SJSA1 (cell line): ENCODE data around the gene HNF4A. TPM values are rescaled to one million over a fixed set of nuclear protein-coding genes. Genes with fewer than 3 reads are reported as not detected.
"Not testable (repeated sequence)": the region's sequence is repeated elsewhere in the genome, so short reads cannot be mapped to it uniquely, and the experiment has no call there.

Experiments
- DNase-seq, 2 experiments: peaks; one replicate each; pipeline ENCODE4 v3.0.0-alpha.2; 2015 to 2020; ENCODE audit warnings: low spot score in 2 of 2, low read depth in 1 of 2
- H3K27ac ChIP-seq: fragments of 250-450 bp; sonication (Bioruptor Pico); 2 replicates; pipeline ENCODE4 v1.5.1; 2020; ENCODE audit warnings: mild to moderate bottlenecking, moderate library complexity
- H3K27me3 ChIP-seq: fragments of 250-450 bp; sonication (Bioruptor Pico); replicated peaks from 2 replicates; pipeline ENCODE4 v1.5.1; 2020; ENCODE audit warnings: mild to moderate bottlenecking, moderate library complexity
- H3K36me3 ChIP-seq: fragments of 250-450 bp; sonication (Bioruptor Pico); 2 replicates; pipeline ENCODE4 v1.5.1; 2020; ENCODE audit warnings: mild to moderate bottlenecking
- H3K4me1 ChIP-seq: fragments of 250-450 bp; sonication (Bioruptor Pico); replicated peaks from 2 replicates; pipeline ENCODE4 v1.6.1; 2021; ENCODE audit warnings: mild to moderate bottlenecking
- H3K4me3 ChIP-seq: fragments of 250-450 bp; sonication (Bioruptor Pico); 2 replicates; pipeline ENCODE4 v1.5.1; 2020; ENCODE audit warnings: mild to moderate bottlenecking
- H3K9me3 ChIP-seq: fragments of 250-450 bp; sonication (Bioruptor Pico); replicated peaks from 2 replicates; pipeline ENCODE4 v1.5.1; 2020; ENCODE audit warnings: mild to moderate bottlenecking
- total RNA-seq: library from RNA; depleted of rRNA; stranded (reverse); fragments of >200 nt; shearing (Covaris generic); gene quantifications from 2 replicates; pipeline ENCODE4 v1.2.3, GENCODE V29; 2014; rRNA removed

The HNF4A gene
- not detected in 2 replicates for total RNA-seq

DNA sequence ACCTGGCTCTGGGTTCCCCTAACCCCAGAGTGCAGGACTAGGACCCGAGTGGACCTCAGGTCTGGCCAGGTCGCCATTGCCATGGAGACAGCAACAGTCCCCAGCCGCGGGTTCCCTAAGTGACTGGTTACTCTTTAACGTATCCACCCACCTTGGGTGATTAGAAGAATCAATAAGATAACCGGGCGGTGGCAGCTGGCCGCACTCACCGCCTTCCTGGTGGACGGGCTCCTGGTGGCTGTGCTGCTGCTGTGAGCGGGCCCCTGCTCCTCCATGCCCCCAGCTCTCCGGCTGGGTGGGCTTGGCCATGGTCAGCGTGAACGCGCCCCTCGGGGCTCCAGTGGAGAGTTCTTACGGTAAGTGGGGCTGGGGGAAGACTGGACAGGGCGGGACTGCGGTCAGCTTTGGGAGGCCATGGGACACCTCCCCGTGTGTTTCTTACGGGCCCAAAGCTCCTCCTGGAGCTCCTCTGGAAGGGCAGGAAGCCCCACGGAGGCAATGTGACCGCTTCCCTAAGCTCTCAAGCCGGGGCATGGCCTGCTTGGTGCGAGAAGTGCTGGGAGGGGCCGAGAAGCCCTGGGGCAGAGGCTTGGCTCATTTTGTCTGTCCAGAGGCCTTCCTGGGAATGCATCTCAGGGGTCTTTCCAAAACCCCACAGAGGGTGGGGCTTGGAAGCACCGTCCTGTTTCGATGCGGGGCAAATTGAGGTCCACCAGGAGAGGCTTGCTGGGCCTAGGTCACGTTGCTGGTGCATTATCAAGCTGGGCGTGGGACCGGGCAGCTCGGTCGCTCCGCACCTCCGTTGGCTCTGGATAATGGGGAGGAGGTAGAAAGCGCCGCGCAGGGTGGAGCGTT is at the start of gene HNF4A:
HNF4A (plus strand) TSS at position 202 of the 855 bp plus-strand sequence; CDS start at position 308, 106 bp downstream.
- H3K36me3 ChIP-seq: no peaks in the 10 kb centered on the region
- peaks cover 4% of the 10 kb centered on the region; the same call in 1 of the 2 replicates for H3K27me3 ChIP-seq
- no peaks in the 10 kb centered on the region for H3K4me1 ChIP-seq
- H3K27ac ChIP-seq: no peak within 1 kb of the TSS
- DNase-seq: no peak
- H3K9me3 ChIP-seq: no peaks in the 10 kb centered on the region
- H3K4me3 ChIP-seq: no peak within 1 kb of the TSS

DNA sequence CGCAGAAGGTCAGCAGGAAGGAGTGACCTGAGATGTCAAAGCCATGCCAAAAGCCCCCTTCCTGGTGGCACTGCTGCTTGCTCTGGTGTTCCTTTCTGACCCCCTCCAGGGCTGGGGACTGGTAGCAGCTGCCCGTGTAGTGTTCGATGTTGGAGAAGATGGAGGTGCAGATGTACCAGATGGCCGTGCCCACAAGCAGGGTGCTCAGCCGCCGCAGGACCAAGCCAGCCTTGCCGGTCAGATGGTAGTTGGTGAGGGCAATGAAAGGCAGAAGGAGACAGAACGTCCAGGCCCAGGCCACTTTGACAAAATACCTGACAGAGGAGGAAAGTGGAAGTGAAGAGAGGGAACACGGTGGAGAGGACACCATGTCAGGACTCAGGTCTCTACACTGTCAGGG is 48.6 kb upstream of the HNF4A start:
- no peak overlapping the region for H3K4me3 ChIP-seq
- H3K4me1 ChIP-seq: peaks cover 10% of the 10 kb centered on the region
- no peaks in the 10 kb centered on the region for H3K27me3 ChIP-seq
- H3K36me3 ChIP-seq: peaks cover 4% of the 10 kb centered on the region
- no peaks in the 10 kb centered on the region for H3K9me3 ChIP-seq
- no peak for DNase-seq
- no peak overlapping the region for H3K27ac ChIP-seq

DNA sequence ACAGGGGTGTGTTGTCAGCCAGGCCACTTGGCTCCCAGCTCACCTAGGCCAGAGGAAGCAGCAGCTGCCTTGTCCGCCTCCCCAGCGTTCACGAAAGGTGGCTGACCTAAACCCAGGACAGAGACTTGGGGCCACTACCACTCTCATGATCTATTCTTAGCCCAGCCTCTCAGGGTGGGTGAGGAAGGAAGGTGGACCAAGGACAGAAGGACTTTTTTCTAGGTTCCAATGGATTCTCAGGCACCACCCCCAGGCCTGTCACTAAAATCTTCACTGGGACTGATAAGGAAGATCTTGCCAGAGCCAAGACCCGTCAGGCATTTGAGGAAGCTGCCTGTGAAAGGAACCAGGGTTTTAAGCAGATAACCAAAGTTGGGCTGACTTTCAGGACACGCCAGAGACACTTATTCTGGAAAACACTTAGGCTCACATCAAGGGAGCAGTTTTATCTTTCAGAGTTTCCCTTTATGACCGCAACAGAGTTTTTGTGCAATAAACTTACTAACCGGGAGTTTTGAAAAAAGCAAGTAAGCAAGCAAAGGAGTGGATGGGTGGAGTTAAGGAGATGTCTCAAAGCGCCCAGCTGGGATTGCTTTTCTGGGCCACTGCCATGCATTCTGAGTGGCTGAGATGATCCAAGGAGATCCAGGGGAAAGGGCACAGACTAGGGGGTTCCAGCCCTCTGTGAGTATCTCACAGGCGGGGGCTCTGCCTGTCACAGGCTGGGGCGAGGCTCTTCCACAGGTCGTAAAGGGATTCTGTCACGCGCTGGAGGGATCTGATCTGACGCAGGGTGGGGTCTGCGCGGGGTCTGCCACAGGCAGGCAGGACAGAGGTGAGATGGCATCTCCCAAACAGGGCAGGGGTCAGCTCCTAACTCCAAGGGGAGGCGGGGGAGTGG is 45.5 kb upstream of the HNF4A start:
- no peak overlapping the region for H3K27ac ChIP-seq
- H3K4me1 ChIP-seq: peaks cover 10% of the 10 kb centered on the region
- H3K9me3 ChIP-seq: no peaks in the 10 kb centered on the region
- H3K4me3 ChIP-seq: peak overlapping the region; percentile 78
- DNase-seq: peak in 1 of 2 experiments; percentile 22
- H3K36me3 ChIP-seq: peaks cover 4% of the 10 kb centered on the region
- no peaks in the 10 kb centered on the region for H3K27me3 ChIP-seq

GRCh38 chr20:44310664-44311639 is 44.5 kb upstream of the HNF4A start, which contains the start of gene FITM2:
TSS of gene FITM2 (minus strand) at chr20:44311202. CDS start at chr20:44311148, 54 bp downstream.
- peaks cover 4% of the 10 kb centered on the region for H3K36me3 ChIP-seq
- H3K9me3 ChIP-seq: no peaks in the 10 kb centered on the region
- no peaks in the 10 kb centered on the region for H3K27me3 ChIP-seq
- peak within 1 kb of the TSS; percentile 78 for H3K4me3 ChIP-seq
- no peak within 1 kb of the TSS for H3K27ac ChIP-seq
- peaks cover 10% of the 10 kb centered on the region for H3K4me1 ChIP-seq
- DNase-seq: peak; percentile 95 to 99

GRCh38 chr20:44314870-44315269 is 40.6 kb upstream of the HNF4A start:
- no peak for DNase-seq
- no peaks in the 10 kb centered on the region for H3K27me3 ChIP-seq
- H3K27ac ChIP-seq: no peak overlapping the region
- H3K4me1 ChIP-seq: peaks cover 7% of the 10 kb centered on the region
- no peak overlapping the region for H3K4me3 ChIP-seq
- H3K36me3 ChIP-seq: peaks cover 4% of the 10 kb centered on the region
- H3K9me3 ChIP-seq: no peaks in the 10 kb centered on the region

- Histone ChIP-seq H3K36me3 (no peaks in the 10 kb centered on the region), H3K27me3 (no peaks in the 10 kb centered on the region), H3K4me3 (no peak overlapping the region), H3K27ac (no peak overlapping the region), H3K4me1 (no peaks in the 10 kb centered on the region; the same call in 1 of the 2 replicates), H3K9me3 (no peaks in the 10 kb centered on the region; the same call in 1 of the 2 replicates)
- DNase-seq: no peak
These were observed 35.6 kb upstream of the HNF4A start for GRCh38 chr20:44319839-44320422.

- DNase-seq: no peak
- H3K27me3 ChIP-seq: peaks cover 8% of the 10 kb centered on the region; the same call in 1 of the 2 replicates
- H3K4me1 ChIP-seq: no peaks in the 10 kb centered on the region; the same call in 1 of the 2 replicates
- H3K36me3 ChIP-seq: no peaks in the 10 kb centered on the region
- H3K4me3 ChIP-seq: no peak overlapping the region
- H3K27ac ChIP-seq: no peak overlapping the region
- no peaks in the 10 kb centered on the region; the same call in 1 of the 2 replicates for H3K9me3 ChIP-seq
These were observed 31.2 kb upstream of the HNF4A start for GRCh38 chr20:44324343-44324742.

DNA sequence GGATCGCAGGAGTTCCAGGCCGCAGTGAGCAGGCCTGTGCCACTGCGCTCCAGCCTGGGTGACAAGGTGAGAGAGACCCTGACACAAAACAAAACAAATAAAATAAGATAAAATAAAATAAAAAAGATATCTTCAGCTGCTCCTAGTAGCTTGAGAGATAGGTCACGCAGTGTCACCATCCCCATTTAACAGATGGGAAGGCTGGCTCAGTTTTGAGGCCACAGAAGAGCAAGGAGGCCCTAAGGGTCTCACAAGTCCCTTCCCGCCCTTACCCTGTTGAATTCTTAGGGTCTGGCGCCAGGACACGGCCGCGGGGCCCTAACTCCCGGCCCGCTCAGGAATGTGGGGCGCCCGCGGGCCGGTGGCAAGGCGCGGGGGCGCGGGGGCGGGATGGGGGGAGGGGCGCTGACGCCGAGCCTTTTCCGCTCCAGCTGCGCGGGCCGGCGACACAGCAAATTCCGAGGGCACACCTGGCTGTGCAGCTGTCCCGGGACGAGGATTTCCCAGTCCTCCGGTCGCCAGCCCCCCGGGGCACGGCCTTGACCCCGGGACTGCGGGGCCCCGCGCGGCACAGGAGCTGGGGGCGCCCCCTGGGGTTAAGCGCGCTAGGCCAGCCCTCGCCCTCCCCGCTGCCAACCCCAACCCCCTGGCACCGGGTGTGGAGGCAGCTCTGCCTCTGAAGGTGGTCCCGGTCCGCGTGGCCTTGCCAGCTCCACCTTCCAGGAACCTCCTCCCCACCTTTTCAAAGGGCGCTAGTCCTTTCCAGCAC is 28.9 kb upstream of the HNF4A start:
- H3K36me3 ChIP-seq: no peaks in the 10 kb centered on the region
- peaks cover 12% of the 10 kb centered on the region for H3K27me3 ChIP-seq
- H3K27ac ChIP-seq: no peak overlapping the region
- H3K4me3 ChIP-seq: no peak overlapping the region
- H3K9me3 ChIP-seq: no peaks in the 10 kb centered on the region
- H3K4me1 ChIP-seq: no peaks in the 10 kb centered on the region
- DNase-seq: no peak

DNA sequence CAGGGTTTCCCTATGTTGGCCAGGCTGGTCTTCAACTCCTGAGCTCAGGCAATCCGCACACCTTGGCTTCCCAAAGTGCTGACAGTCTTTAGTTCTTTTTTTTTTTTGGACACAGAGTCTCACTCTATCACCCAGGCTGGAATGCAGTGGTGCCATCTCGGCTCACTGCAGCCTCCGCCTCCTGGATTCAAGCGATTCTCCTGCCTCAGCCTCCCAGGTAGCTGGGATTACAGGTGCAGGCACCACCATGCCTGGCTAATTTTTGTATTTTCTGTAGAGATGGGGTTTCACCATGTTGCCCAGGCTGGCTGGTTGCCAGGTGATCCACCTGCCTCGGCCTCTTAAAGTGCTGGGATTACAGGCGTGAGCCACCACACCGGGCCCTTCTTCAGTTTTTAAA is 27.8 kb upstream of the HNF4A start:
- not testable (repeated sequence) for DNase-seq, H3K4me3 ChIP-seq, H3K36me3 ChIP-seq, H3K4me1 ChIP-seq, H3K9me3 ChIP-seq, H3K27ac ChIP-seq
- H3K27me3 ChIP-seq: peaks cover 12% of the 10 kb centered on the region

- Histone ChIP-seq H3K36me3 (no peaks in the 10 kb centered on the region), H3K27me3 (peaks cover 12% of the 10 kb centered on the region), H3K9me3 (no peaks in the 10 kb centered on the region), H3K27ac (no peak overlapping the region), H3K4me1 (no peaks in the 10 kb centered on the region), H3K4me3 (no peak overlapping the region)
- no peak for DNase-seq
These were observed 27.1 kb upstream of the HNF4A start for GRCh38 chr20:44328428-44328827.

DNA sequence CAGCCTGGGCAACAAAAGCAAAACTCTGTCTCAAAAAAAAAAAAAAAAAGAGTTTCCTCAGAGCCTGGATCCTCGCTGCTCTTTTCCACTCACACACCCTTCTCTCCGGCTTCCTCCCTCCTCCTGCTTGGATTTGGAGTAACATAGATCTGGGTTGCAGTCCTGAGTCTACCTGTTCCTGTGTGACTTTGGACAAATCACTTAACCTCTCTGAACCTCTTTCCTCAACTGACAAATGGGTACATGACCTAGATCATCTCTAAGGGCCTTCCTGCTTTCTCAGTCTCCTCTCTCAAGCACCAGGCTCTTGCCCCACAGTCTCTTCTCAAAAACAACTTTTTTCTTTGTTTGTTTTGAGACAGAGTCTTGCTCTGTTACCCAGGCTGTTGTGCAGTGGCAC is 24.3 kb upstream of the HNF4A start:
- H3K27ac ChIP-seq: no peak overlapping the region
- no peaks in the 10 kb centered on the region for H3K4me1 ChIP-seq
- no peaks in the 10 kb centered on the region for H3K9me3 ChIP-seq
- no peak for DNase-seq
- H3K4me3 ChIP-seq: no peak overlapping the region
- peaks cover 12% of the 10 kb centered on the region for H3K27me3 ChIP-seq
- H3K36me3 ChIP-seq: no peaks in the 10 kb centered on the region

DNA sequence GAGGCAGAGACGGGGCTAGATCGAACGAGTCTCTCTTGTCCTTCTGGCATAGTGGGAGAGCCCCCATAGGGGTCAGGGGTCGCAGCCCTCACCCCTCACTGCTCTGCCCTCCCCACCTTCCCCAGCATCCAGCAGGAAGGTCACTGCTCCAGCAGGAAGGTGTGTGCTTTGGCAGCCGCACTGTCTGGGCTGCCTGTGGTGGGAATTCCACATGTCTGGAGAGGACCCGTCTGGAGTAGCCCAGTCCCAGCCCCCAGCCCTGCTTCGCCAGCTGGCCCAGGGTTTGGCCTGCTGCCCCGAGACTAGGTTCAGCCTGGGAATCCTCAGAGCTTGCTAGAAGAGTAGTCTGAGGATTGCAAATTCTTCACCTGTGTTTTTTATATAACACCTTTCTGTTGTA is 21.2 kb upstream of the HNF4A start:
- no peak overlapping the region for H3K27ac ChIP-seq
- H3K4me3 ChIP-seq: no peak overlapping the region
- H3K4me1 ChIP-seq: no peaks in the 10 kb centered on the region
- no peaks in the 10 kb centered on the region for H3K9me3 ChIP-seq
- no peaks in the 10 kb centered on the region for H3K36me3 ChIP-seq
- peaks cover 4% of the 10 kb centered on the region; the same call in 1 of the 2 replicates for H3K27me3 ChIP-seq
- no peak for DNase-seq
